Cardiac muscle cell (in vitro differentiated cells and primary cell): ENCODE results near the gene POLR1E. TPM values are rescaled to one million over a fixed set of nuclear protein-coding genes. Genes with fewer than 3 reads are reported as not detected.
A peak's percentile ranks its signal among the peaks of the same experiment; 100 is the strongest.

Experiments
- DNase-seq, 2 donors: peaks; one replicate each; pipeline versions ENCODE4 v3.0.0 to v3.0.0-alpha.2; 2010 to 2017; ENCODE audit warnings: low read depth in 1 of 2, low spot score in 1 of 2
- H3K27ac ChIP-seq: fragments of 200-600 bp; sonication (generic); 2 replicates; pipeline ENCODE4 v1.5.1; 2016
- H3K27me3 ChIP-seq: fragments of 200-600 bp; sonication (generic); 2 replicates; pipeline ENCODE4 v1.6.0; 2016; ENCODE audit warnings: control low read depth
- H3K36me3 ChIP-seq: fragments of 200-600 bp; sonication (generic); 2 replicates; pipeline ENCODE4 v1.5.1; 2016; ENCODE audit warnings: control low read depth
- H3K4me1 ChIP-seq: fragments of 200-600 bp; sonication (generic); 2 replicates; pipeline ENCODE4 v1.8.1; 2017; ENCODE audit warnings: low read depth, mild to moderate bottlenecking, mixed run types
- H3K4me3 ChIP-seq: fragments of 200-600 bp; sonication (generic); 2 replicates; pipeline ENCODE4 v1.5.1; 2016; ENCODE audit warnings: mild to moderate bottlenecking
- H3K9me3 ChIP-seq: fragments of 200-600 bp; sonication (generic); 2 replicates; pipeline ENCODE4 v1.5.1; 2017; ENCODE audit warnings: low read depth, mild to moderate bottlenecking, control low read depth
- polyA plus RNA-seq: library from polyadenylated mRNA; unstranded; fragments of >200 nt; fragmentation: Nextera tagmentation; extraction: Ambion mirVana; gene quantifications from 2 replicates; pipeline ENCODE4 v1.2.1, GENCODE V29; 2016
- total RNA-seq: library from RNA; depleted of rRNA; stranded (reverse); fragments of >200 nt; gene quantifications from 2 replicates; pipeline ENCODE4 v1.2.3, GENCODE V29; 2016
- TF ChIP-seq, protein P1 (sequence below): IDR thresholded peaks from 2 replicates; pipeline ENCODE4 v1.5.1; 2012; ENCODE audit warnings: low read depth, mild to moderate bottlenecking, low read length

The POLR1E gene
- total and polyA plus RNA-seq, 2 experiments from 2014 or later, result 7.6 to 18.2 TPM

DNA sequence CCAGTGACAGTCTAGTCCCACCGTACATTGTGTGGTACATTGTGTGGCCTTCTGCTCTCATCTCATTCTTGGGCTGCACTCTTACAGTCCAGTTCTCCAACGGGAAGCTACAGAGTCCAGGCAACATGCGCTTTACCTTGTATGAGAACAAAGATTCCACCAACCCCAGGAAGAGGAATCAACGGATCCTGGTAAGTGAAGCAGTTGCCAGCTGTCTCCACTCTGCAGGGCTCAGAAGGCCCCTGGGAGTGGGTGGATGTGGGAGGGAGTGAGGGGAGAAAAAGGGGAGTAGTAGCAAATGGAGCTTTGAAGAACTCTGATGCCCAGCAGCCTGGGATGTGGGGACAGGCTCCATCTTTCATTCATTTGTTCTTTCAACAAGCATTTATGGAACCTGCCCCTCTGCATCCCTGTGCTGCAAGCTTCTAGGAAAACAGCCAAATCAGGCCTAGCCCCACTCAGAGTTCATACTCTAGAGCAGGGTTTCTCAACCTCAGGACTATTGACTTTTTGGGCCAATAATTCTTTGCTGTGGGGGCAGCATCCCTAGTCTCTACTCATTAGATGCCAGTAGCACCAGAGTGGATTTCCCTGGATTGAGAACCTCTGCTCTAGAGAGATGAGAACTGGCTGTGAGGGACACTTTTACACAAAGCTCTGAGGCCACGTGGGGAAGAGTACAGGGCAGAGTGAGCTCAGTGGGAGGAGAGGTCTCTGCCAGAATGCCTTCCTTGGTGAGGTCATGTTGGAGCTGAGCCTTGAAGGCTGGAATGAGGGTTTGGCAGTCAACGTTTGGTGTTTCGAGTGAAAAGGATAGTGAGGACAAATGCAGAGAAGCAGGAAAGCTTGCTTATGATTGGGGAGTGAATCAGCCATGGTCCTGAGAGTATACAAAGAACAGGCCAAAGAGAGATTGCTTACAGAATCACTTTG, 1.1 kb downstream of the POLR1E start:
- Histone ChIP-seq H3K36me3 (peaks cover 12% of the 10 kb centered on the region), H3K4me3 (peak overlapping the region; percentile 55), H3K4me1 (no peaks in the 10 kb centered on the region), H3K27me3 (no peaks in the 10 kb centered on the region), H3K9me3 (no peaks in the 10 kb centered on the region), H3K27ac (no peak overlapping the region)
- peak in 1 of 2 donors; percentile 95 for DNase-seq
- TF ChIP-seq, protein P1, sequence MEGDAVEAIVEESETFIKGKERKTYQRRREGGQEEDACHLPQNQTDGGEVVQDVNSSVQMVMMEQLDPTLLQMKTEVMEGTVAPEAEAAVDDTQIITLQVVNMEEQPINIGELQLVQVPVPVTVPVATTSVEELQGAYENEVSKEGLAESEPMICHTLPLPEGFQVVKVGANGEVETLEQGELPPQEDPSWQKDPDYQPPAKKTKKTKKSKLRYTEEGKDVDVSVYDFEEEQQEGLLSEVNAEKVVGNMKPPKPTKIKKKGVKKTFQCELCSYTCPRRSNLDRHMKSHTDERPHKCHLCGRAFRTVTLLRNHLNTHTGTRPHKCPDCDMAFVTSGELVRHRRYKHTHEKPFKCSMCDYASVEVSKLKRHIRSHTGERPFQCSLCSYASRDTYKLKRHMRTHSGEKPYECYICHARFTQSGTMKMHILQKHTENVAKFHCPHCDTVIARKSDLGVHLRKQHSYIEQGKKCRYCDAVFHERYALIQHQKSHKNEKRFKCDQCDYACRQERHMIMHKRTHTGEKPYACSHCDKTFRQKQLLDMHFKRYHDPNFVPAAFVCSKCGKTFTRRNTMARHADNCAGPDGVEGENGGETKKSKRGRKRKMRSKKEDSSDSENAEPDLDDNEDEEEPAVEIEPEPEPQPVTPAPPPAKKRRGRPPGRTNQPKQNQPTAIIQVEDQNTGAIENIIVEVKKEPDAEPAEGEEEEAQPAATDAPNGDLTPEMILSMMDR, result no peak

DNA sequence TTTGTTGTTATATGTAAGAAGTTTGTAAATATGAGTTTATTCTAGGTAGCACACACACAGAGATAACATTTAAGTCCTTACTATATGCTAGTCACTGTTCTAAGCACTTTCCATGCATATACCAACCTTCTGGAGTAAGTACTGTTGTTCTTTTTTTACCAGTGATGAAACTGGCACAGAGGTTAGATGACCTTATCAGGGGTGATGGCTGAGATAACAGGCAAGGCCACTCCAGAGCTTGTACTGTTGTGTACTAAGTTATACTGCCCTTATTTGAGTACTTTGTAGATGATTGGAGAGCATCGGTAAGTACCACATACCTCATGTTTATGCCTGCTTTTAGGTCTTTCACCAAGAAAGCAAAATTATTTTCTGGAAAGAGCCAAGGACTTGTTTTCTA, 6.2 kb downstream of the POLR1E start:
- Histone ChIP-seq H3K27ac (no peak overlapping the region), H3K36me3 (peaks cover 34% of the 10 kb centered on the region), H3K4me3 (no peak overlapping the region), H3K27me3 (no peaks in the 10 kb centered on the region), H3K9me3 (no peaks in the 10 kb centered on the region), H3K4me1 (no peaks in the 10 kb centered on the region)
- no peak for DNase-seq
- TF ChIP-seq, protein P1, result no peak

DNA sequence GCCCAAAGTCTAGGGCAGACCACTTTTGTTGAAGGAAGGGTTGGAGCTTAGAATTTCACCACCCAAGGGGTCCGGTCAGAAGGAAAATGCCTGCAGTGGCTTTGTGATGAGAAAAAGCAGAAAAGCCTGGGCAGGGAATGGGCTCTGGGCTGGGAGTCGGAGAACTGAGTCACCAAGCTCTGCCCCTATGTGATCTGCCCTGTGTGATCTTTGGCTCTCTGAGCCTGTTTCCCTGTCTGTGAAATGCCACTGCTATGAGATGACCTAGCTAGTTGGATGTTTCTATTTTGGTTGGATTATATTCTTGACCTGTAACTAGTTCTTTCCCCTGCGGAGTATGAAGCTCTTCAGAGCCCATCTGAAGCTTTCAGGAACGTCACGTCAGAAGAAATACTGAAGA, 9.8 kb downstream of the POLR1E start:
- no peak for DNase-seq
- TF ChIP-seq, protein P1, result no peak
- H3K36me3 ChIP-seq, result peaks cover 32% of the 10 kb centered on the region
- H3K9me3 ChIP-seq, result no peaks in the 10 kb centered on the region
- no peaks in the 10 kb centered on the region for H3K4me1 ChIP-seq
- H3K27me3 ChIP-seq, result no peaks in the 10 kb centered on the region
- H3K27ac ChIP-seq, result no peak overlapping the region
- H3K4me3 ChIP-seq, result no peak overlapping the region

DNA sequence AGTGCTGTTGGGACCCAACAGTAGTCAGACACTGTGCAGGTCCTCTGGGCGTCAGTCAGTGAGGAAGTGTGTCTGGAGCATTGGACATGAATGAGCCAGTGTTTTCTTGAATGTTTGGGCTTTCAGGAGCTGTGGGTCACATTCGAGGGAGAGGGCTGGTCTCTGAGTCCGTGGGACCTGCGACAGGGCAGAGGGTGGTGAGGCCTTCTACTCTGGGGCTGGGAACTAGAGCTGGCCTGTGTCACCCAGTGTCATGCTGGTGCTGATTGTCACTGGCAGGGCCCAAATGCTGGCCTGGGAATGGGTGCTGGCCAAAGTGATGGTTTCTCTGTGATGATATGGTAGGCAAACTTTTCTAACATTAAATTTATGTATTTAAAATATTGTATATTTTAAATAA, 10.3 kb downstream of the POLR1E start:
- TF ChIP-seq, protein P1, result no peak
- DNase-seq, result no peak
- Histone ChIP-seq H3K9me3 (no peaks in the 10 kb centered on the region), H3K4me1 (no peaks in the 10 kb centered on the region), H3K27ac (no peak overlapping the region), H3K4me3 (no peak overlapping the region), H3K36me3 (peaks cover 28% of the 10 kb centered on the region), H3K27me3 (no peaks in the 10 kb centered on the region)

DNA sequence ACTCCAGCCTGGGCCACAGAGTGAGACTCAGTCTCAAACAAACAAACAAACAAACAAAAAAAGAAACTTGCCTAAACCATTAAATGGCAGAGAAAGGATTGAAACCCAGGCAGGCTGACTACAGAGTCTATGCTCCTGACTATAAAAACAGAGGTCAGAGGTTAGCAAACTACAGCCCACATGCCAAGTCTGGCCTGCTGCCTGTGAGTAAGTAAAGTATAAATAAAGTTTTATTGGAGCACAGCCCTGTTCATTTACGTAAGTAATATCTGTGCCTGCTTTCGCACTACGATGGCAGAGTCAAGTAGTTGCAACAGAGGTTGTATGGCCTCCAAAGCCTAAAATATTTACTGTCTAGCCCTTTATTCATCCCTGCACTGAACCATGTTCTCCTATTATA, 11.6 kb downstream of the POLR1E start:
- Histone ChIP-seq H3K4me3 (no peak overlapping the region), H3K27me3 (no peaks in the 10 kb centered on the region), H3K36me3 (peaks cover 30% of the 10 kb centered on the region), H3K9me3 (no peaks in the 10 kb centered on the region), H3K27ac (no peak overlapping the region), H3K4me1 (no peaks in the 10 kb centered on the region)
- no peak for DNase-seq
- TF ChIP-seq, protein P1, result no peak
